NCI-H82 (cell line): ENCODE measurements around the gene NPHP4.
A peak's percentile ranks its signal among the peaks of the same experiment; 100 is the strongest.

Experiments
- DNase-seq: peaks from one replicate; lab custom pipeline; 2025; lab: John Stamatoyannopoulos, UW

The NPHP4 gene

GRCh38 chr1:5911871-5912271, 80.4 kb downstream of the NPHP4 start:
- DNase-seq: no peak

GRCh38 chr1:5911157-5911556, 81.1 kb downstream of the NPHP4 start:
- DNase-seq: no peak

- DNase-seq: no peak
Observed at GRCh38 chr1:5910666-5911065, 81.6 kb downstream of the NPHP4 start.

- DNase-seq: no peak
Observed at GRCh38 chr1:5910276-5910620, 82.0 kb downstream of the NPHP4 start.

- no peak for DNase-seq
Observed at GRCh38 chr1:5909576-5910275, 82.5 kb downstream of the NPHP4 start.

GRCh38 chr1:5908461-5909375, 83.5 kb downstream of the NPHP4 start:
- no peak for DNase-seq

GRCh38 chr1:5907966-5908365, 84.3 kb downstream of the NPHP4 start:
- no peak for DNase-seq

GRCh38 chr1:5907386-5907785, 84.8 kb downstream of the NPHP4 start:
- no peak for DNase-seq

- DNase-seq: no peak
Observed at GRCh38 chr1:5906966-5907365, 85.3 kb downstream of the NPHP4 start.

GRCh38 chr1:5906116-5906515, 86.1 kb downstream of the NPHP4 start:
- DNase-seq: no peak

GRCh38 chr1:5905436-5905835, 86.8 kb downstream of the NPHP4 start:
- no peak for DNase-seq

- no peak for DNase-seq
Observed at GRCh38 chr1:5904551-5904950, 87.7 kb downstream of the NPHP4 start.

- no peak for DNase-seq
Observed at GRCh38 chr1:5903680-5904079, 88.5 kb downstream of the NPHP4 start.

- DNase-seq: no peak
Observed at GRCh38 chr1:5903031-5903430, 89.2 kb downstream of the NPHP4 start.

- no peak for DNase-seq
Observed at GRCh38 chr1:5901841-5902240, 90.4 kb downstream of the NPHP4 start.

GRCh38 chr1:5901150-5901549, 91.1 kb downstream of the NPHP4 start:
- DNase-seq: no peak

- no peak for DNase-seq
Observed at GRCh38 chr1:5898266-5898665, 94.0 kb downstream of the NPHP4 start.

GRCh38 chr1:5896706-5897660, 95.2 kb downstream of the NPHP4 start:
- no peak for DNase-seq

- DNase-seq: no peak
Observed at GRCh38 chr1:5895446-5896406, 96.5 kb downstream of the NPHP4 start.

- DNase-seq: peak; percentile 34
Observed at GRCh38 chr1:5893699-5894278, 98.4 kb downstream of the NPHP4 start.

GRCh38 chr1:5892329-5892728, 99.9 kb downstream of the NPHP4 start:
- no peak for DNase-seq
